Tibial nerve (tissue), 4 donors: Measurements from ENCODE around the gene PRPF40B.
"Not testable (repeated sequence)": the region's sequence is repeated elsewhere in the genome, so short reads cannot be mapped to it uniquely, and the experiment has no call there.

ENCODE experiments used
- EP300 ChIP-seq, 2 donors: sonication (generic); formaldehyde crosslinking; IDR thresholded peaks; one replicate each; pipeline ENCODE4 v1.6.1; 2017; ENCODE audit warnings: antibody characterized with exemption in 2 of 2, mild to moderate bottlenecking in 1 of 2
- POLR2A ChIP-seq, 2 donors: fragments of 450-650 bp; IDR thresholded peaks; one replicate each; pipeline ENCODE4 v1.6.1; 2017; ENCODE audit warnings: antibody characterized with exemption in 2 of 2, mild to moderate bottlenecking in 2 of 2, moderate library complexity in 2 of 2
- TF ChIP-seq, protein P1 (sequence below), 5 experiments: fragments of 200-600 bp in 3 of 5; fragments of 450-650 bp in 2 of 5; sonication (generic) in 3 of 5; IDR thresholded peaks; one replicate each; pipeline ENCODE4 v1.5.1; 2016 to 2019; ENCODE audit warnings: antibody characterized with exemption in 5 of 5, mild to moderate bottlenecking in 3 of 5, moderate library complexity in 2 of 5

DNA sequence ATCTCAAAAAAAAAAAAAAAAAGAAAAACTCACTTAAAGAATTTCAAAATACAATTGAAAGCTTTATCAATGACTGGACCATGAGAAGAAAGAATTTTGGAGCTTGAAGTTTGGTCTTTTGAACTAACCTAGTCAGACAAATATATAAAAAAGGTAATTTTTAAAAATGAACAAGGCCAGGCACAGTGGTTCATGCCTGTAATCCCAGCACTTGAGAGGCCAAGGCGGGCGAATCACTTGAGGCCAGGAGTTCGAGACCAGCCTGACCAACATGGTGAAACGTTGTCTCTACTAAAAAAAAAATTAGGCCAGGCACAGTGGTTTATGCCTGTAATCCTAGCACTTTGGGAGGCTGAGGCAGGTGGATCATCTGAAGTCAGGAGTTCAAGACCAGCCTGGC is 12.6 kb upstream of the PRPF40B start:
- TF ChIP-seq, protein P1, sequence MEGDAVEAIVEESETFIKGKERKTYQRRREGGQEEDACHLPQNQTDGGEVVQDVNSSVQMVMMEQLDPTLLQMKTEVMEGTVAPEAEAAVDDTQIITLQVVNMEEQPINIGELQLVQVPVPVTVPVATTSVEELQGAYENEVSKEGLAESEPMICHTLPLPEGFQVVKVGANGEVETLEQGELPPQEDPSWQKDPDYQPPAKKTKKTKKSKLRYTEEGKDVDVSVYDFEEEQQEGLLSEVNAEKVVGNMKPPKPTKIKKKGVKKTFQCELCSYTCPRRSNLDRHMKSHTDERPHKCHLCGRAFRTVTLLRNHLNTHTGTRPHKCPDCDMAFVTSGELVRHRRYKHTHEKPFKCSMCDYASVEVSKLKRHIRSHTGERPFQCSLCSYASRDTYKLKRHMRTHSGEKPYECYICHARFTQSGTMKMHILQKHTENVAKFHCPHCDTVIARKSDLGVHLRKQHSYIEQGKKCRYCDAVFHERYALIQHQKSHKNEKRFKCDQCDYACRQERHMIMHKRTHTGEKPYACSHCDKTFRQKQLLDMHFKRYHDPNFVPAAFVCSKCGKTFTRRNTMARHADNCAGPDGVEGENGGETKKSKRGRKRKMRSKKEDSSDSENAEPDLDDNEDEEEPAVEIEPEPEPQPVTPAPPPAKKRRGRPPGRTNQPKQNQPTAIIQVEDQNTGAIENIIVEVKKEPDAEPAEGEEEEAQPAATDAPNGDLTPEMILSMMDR (IDR thresholded peaks at IDR 0.05) = not testable (repeated sequence)
- TF ChIP-seq POLR2A, EP300 (IDR thresholded peaks at IDR 0.05): not testable (repeated sequence)
